Activated B cell treated with CpG ODN at 0.5 μM for 24 hours (primary cell): ENCODE measurements around the gene HOXB6. TPM values are rescaled to one million over a fixed set of nuclear protein-coding genes. Genes with fewer than 3 reads are reported as not detected.
A peak's percentile ranks its signal among the peaks of the same experiment; 100 is the strongest.

Experiments used
- ATAC-seq: fragments of 200-7000 bp; cut with Tn5 transposase; one replicate; pipeline ENCODE4 v1.10.0; 2021; ENCODE audit warnings: low read depth, mild to moderate bottlenecking, moderate library complexity
- CTCF ChIA-PET: fragments of 350-600 bp; sonication (Branson Sonifier 250); formaldehyde crosslinking; loops from one replicate; lab custom pipeline; 2021; ENCODE audit warnings: antibody characterized with exemption; lab: Charles Lee
- POLR2A ChIA-PET: fragments of 350-600 bp; sonication (Branson Sonifier 250); formaldehyde crosslinking; loops from one replicate; lab custom pipeline; 2021; ENCODE audit warnings: antibody characterized with exemption; lab: Charles Lee
- DNase-seq: peaks from one replicate; pipeline ENCODE4 v3.0.0; 2022
- H3K27ac Mint-ChIP-seq: one replicate; pipeline ENCODE4 v1.8.0; 2020; ENCODE audit warnings: mixed read lengths
- H3K27me3 Mint-ChIP-seq: one replicate; pipeline ENCODE4 v1.8.0; 2021; ENCODE audit warnings: mixed read lengths
- H3K36me3 Mint-ChIP-seq: one replicate; pipeline ENCODE4 v1.8.0; 2021; ENCODE audit warnings: low read depth, mixed read lengths
- H3K4me1 Mint-ChIP-seq: one replicate; pipeline ENCODE4 v1.8.0; 2021; ENCODE audit warnings: mixed read lengths
- H3K4me3 Mint-ChIP-seq: one replicate; pipeline ENCODE4 v1.8.0; 2020; ENCODE audit warnings: mild to moderate bottlenecking, mixed read lengths
- H3K9me3 Mint-ChIP-seq: one replicate; pipeline ENCODE4 v1.8.0; 2020; ENCODE audit warnings: mixed read lengths
- intact Hi-C: fragments of 100-400 bp; cut with micrococcal nuclease; formaldehyde crosslinking; loops from one replicate; pipeline ENCODE4 v1.15.1; 2024
- total RNA-seq: library from RNA; stranded (reverse); gene quantifications from 2 replicates; pipeline ENCODE4 v1.2.3, GENCODE V29; 2022
- TF ChIP-seq, protein P1 (sequence below): fragments of 200-600 bp; IDR thresholded peaks from one replicate; pipeline ENCODE4 v1.8.0; 2022; ENCODE audit warnings: antibody characterized with exemption, mild to moderate bottlenecking

Gene HOXB6
- total RNA-seq, 1 donor from 2014 or later = not detected

DNA sequence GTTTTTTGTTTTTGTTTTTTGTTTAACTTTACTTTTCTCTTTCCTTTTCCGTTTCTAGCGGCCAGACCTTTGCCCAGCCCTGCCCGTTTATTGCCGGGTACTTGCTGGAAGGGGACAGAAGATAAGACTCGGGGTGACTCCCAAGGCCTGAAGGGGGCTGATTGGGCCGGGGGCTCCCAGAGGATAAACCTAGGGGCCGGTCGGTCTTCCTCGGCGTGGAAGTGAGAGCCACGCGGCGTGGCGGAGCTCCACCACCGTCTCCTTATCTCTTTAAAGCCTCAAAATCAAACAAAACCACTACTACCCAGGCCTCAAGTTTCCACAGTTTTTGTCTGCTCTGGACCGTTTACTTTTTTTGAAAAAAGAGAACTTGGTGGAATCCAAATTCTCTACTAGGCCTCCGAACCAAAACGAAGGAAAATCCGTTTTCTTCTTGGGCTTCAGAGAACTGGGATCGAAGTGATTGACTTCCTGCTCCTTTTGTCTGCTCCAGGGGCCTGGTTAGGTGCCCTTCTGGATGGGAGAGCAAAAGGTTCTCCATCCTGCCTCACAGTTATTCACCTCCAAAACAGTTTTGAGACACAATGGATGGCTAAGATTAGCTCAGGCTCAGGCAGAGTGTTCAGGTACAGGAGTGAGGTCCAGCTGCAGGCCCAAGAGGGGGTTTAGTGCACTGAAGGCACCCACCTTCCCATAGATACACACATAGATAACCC lies 29.9 kb upstream of the HOXB6 start:
- Mint-ChIP-seq H3K36me3 (no peaks in the 10 kb centered on the region), H3K27ac (no peak overlapping the region), H3K27me3 (peaks cover 78% of the 10 kb centered on the region), H3K4me3 (peak overlapping the region; percentile 35), H3K4me1 (peaks cover 3% of the 10 kb centered on the region), H3K9me3 (no peaks in the 10 kb centered on the region)
- DNase-seq (no peak), ATAC-seq (no peak)
- TF ChIP-seq, protein P1, sequence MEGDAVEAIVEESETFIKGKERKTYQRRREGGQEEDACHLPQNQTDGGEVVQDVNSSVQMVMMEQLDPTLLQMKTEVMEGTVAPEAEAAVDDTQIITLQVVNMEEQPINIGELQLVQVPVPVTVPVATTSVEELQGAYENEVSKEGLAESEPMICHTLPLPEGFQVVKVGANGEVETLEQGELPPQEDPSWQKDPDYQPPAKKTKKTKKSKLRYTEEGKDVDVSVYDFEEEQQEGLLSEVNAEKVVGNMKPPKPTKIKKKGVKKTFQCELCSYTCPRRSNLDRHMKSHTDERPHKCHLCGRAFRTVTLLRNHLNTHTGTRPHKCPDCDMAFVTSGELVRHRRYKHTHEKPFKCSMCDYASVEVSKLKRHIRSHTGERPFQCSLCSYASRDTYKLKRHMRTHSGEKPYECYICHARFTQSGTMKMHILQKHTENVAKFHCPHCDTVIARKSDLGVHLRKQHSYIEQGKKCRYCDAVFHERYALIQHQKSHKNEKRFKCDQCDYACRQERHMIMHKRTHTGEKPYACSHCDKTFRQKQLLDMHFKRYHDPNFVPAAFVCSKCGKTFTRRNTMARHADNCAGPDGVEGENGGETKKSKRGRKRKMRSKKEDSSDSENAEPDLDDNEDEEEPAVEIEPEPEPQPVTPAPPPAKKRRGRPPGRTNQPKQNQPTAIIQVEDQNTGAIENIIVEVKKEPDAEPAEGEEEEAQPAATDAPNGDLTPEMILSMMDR = no peak
- ChIA-PET POLR2A (no interaction called here), CTCF (no interaction called here)
- intact Hi-C loops = no loop called here

- H3K27me3 Mint-ChIP-seq = peaks cover 83% of the 10 kb centered on the region
- H3K27ac Mint-ChIP-seq = no peak overlapping the region
- ATAC-seq (no peak), DNase-seq (no peak)
- no peaks in the 10 kb centered on the region for H3K36me3 Mint-ChIP-seq
- intact Hi-C loops = no loop called here
- peaks cover 3% of the 10 kb centered on the region for H3K4me1 Mint-ChIP-seq
- ChIA-PET POLR2A (no interaction called here), CTCF (interaction anchor here (1.7 kb wide), 1 partner anchor 11 kb away, joined by 9 read pairs; no protein-coding TSS in a partner anchor)
- TF ChIP-seq, protein P1 = no peak
- H3K4me3 Mint-ChIP-seq = no peak overlapping the region
- no peaks in the 10 kb centered on the region for H3K9me3 Mint-ChIP-seq
These were observed 28.5 kb upstream of the HOXB6 start for GRCh38 chr17:48633266-48633677.

- Mint-ChIP-seq H3K9me3 (no peaks in the 10 kb centered on the region), H3K27me3 (peaks cover 85% of the 10 kb centered on the region), H3K4me1 (peaks cover 3% of the 10 kb centered on the region), H3K27ac (no peak overlapping the region), H3K36me3 (no peaks in the 10 kb centered on the region), H3K4me3 (no peak overlapping the region)
- CTCF ChIA-PET = interaction anchor here (1.6 to 1.7 kb wide), 2 partner anchors 10 to 14 kb away, joined by 6 to 9 read pairs; no protein-coding TSS in a partner anchor
- no peak for DNase-seq
- POLR2A ChIA-PET = interaction anchor here (0.6 kb wide), 1 partner anchor 1051 kb away, joined by 5 read pairs; no protein-coding TSS in a partner anchor
- TF ChIP-seq, protein P1 = no peak
- ATAC-seq = no peak
- intact Hi-C loops = no loop called here
These were observed 27.9 kb upstream of the HOXB6 start for GRCh38 chr17:48632579-48633265.

- no peak for ATAC-seq
- ChIA-PET POLR2A (interaction anchor here (0.6 kb wide), 1 partner anchor 1051 kb away, joined by 5 read pairs; no protein-coding TSS in a partner anchor), CTCF (interaction anchor here (1.6 to 1.7 kb wide), 2 partner anchors 9 to 13 kb away, joined by 6 to 9 read pairs; no protein-coding TSS in a partner anchor)
- no peaks in the 10 kb centered on the region for H3K9me3 Mint-ChIP-seq
- H3K36me3 Mint-ChIP-seq = no peaks in the 10 kb centered on the region
- H3K4me3 Mint-ChIP-seq = no peak overlapping the region
- no peak overlapping the region for H3K27ac Mint-ChIP-seq
- DNase-seq = peak; percentile 4
- intact Hi-C loops = no loop called here
- H3K4me1 Mint-ChIP-seq = peaks cover 4% of the 10 kb centered on the region
- TF ChIP-seq, protein P1 = no peak
- H3K27me3 Mint-ChIP-seq = peaks cover 84% of the 10 kb centered on the region
These were observed 27.1 kb upstream of the HOXB6 start for GRCh38 chr17:48631693-48632578.
